ENCODE measurements around the gene RHOXF2. TPM values are rescaled to one million over a fixed set of nuclear protein-coding genes. Genes with fewer than 3 reads are reported as not detected.
"Not testable (repeated sequence)": the region's sequence is repeated elsewhere in the genome, so short reads cannot be mapped to it uniquely, and the experiment has no call there.

RHOXF2 gene
- total and polyA plus RNA-seq, 12 donors, result not detected

GRCh38 chrX:120140293-120140981 is 18.0 kb upstream of the RHOXF2 start:
- 75 to 86% methylated on average over 11 of the region's 11 CpGs for WGBS, 2 donors
- Histone ChIP-seq H3K4me1 (peaks cover 0 to 7% (median 0%) of the 10 kb centered on the region in 9 donors), H3K36me3 (no peaks in the 10 kb centered on the region), H3K4me3 (no peak overlapping the region), H3K27me3 (peaks cover 0 to 22% (median 0%) of the 10 kb centered on the region in 7 donors), H3K27ac (no peak overlapping the region), H3K9me3 (no peaks in the 10 kb centered on the region)
- TF ChIP-seq, protein P1, sequence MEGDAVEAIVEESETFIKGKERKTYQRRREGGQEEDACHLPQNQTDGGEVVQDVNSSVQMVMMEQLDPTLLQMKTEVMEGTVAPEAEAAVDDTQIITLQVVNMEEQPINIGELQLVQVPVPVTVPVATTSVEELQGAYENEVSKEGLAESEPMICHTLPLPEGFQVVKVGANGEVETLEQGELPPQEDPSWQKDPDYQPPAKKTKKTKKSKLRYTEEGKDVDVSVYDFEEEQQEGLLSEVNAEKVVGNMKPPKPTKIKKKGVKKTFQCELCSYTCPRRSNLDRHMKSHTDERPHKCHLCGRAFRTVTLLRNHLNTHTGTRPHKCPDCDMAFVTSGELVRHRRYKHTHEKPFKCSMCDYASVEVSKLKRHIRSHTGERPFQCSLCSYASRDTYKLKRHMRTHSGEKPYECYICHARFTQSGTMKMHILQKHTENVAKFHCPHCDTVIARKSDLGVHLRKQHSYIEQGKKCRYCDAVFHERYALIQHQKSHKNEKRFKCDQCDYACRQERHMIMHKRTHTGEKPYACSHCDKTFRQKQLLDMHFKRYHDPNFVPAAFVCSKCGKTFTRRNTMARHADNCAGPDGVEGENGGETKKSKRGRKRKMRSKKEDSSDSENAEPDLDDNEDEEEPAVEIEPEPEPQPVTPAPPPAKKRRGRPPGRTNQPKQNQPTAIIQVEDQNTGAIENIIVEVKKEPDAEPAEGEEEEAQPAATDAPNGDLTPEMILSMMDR (IDR thresholded peaks at IDR 0.05), result no peak
- ATAC-seq (no peak), DNase-seq (no peak)
- intact Hi-C loops (cut with DNase I), result no loop called here

DNA sequence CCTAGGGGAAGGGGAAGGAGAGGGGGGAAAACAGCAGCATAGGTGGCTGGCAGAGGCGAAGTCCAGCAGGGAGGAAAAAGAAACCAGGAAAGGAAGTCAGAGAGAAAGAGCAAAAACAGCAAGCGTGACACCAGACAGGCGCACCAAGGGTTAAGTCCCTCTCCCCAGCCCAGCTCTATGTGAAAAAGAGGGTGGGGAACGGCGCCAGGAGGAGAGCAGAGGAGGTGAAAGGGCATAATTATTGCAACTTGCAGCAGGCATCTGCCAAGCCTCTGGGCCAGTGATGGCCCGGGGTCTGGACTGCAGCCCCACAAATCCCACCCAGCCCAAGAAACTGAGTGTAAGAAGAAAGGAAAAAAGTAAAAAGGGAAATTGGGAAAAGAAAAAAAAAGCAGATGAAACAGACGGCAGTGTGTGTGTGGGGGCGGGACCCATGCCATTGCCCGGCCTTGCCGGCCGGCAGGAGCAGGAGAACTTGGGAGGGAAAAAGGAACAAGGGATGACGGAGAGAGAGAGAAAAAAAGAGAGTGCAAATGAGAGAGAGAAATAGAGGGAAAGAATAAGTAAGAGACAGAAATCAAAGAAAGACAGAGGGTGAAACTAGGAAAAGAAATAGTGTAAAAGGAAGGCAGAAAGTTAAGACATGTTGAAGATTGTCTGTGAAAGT is 14.1 kb upstream of the RHOXF2 start:
- intact Hi-C loops (cut with DNase I), result no loop called here
- DNase-seq (no peak), ATAC-seq (peak in 1 of 8 donors; percentile 47)

DNA sequence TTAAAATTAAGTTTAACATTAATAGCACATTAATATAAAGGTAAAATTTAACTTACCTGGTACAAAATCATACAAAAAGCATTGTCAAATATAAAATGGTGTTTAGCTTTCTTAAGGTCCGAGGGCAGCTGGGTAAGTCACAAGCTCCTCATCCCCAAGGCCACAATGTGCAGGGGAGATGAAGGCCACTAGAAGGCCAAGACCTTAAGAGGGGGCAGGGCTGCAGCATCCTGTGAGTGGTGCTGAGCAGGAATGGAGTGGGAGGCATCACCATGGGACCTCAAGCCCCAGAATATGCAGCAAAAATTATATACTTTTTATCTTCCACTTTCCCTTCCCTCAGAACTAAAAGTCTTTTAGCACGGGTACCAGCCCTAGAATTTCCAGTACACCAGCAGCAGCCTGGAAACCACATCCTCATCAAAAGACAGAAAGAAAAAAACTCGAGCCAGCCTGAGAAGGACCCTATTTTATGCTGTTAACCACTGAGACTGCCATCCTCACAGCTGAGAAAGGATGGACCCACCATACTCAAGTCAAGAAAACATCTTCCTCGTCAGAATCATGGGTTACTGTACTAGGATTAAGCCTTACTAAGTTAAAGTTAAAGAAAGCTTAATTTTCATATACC is 13.0 kb upstream of the RHOXF2 start:
- no peak overlapping the region for H3K27ac ChIP-seq
- H3K4me3 ChIP-seq, result no peak overlapping the region
- H3K9me3 ChIP-seq, result peaks cover 0 to 13% (median 0%) of the 10 kb centered on the region in 11 donors
- peaks cover 0 to 22% (median 0%) of the 10 kb centered on the region in 7 donors for H3K27me3 ChIP-seq
- 73 to 88% methylated on average over 4 of the region's 4 CpGs for WGBS, 2 donors
- DNase-seq (no peak), ATAC-seq (no peak)
- TF ChIP-seq, protein P1 (IDR thresholded peaks at IDR 0.05), result no peak
- no peaks in the 10 kb centered on the region for H3K36me3 ChIP-seq
- intact Hi-C loops (cut with DNase I), result no loop called here
- peaks cover 0 to 7% (median 0%) of the 10 kb centered on the region in 9 donors for H3K4me1 ChIP-seq

More for the DNA sequence above, 14.1 kb upstream of the RHOXF2 start:
- Histone ChIP-seq H3K4me1 (peaks cover 0 to 7% (median 0%) of the 10 kb centered on the region in 9 donors), H3K27me3 (peaks cover 0 to 22% (median 0%) of the 10 kb centered on the region in 7 donors), H3K9me3 (peaks cover 0 to 13% (median 0%) of the 10 kb centered on the region in 11 donors), H3K27ac (no peak overlapping the region), H3K36me3 (no peaks in the 10 kb centered on the region), H3K4me3 (peak overlapping the region in 2 of 10 donors; percentile 11 to 14)
- TF ChIP-seq, protein P1 (IDR thresholded peaks at IDR 0.05), result no peak
- WGBS, 2 donors, result 33 to 45% methylated on average over 12 of the region's 12 CpGs

- WGBS, 2 donors, result 85 to 100% methylated on average over 1 of the region's 1 CpG
- H3K36me3 ChIP-seq; H3K4me3 ChIP-seq; H3K27ac ChIP-seq; ATAC-seq; intact Hi-C loops (cut with DNase I); H3K4me1 ChIP-seq; DNase-seq: not testable (repeated sequence)
- Histone ChIP-seq H3K9me3 (peaks cover 0 to 13% (median 0%) of the 10 kb centered on the region in 11 donors), H3K27me3 (peaks cover 0 to 22% (median 0%) of the 10 kb centered on the region in 7 donors)
Measured at GRCh38 chrX:120146323-120146722, 12.1 kb upstream of the RHOXF2 start.
